Loucy (cell line): ENCODE data around the gene TMEM87B.

Experiments
- H2AFZ ChIP-seq: fragments of 200-600 bp; sonication (generic); 2 replicates; pipeline ENCODE4 v1.6.0; 2016; ENCODE audit warnings: antibody characterized with exemption, mild to moderate bottlenecking, low read length, moderate library complexity
- H3F3A ChIP-seq: fragments of 200-600 bp; 2 replicates; pipeline ENCODE4 v1.6.0; 2016; ENCODE audit warnings: antibody characterized with exemption, low read depth, mild to moderate bottlenecking
- H3K27me3 ChIP-seq: fragments of 200-600 bp; sonication (generic); 2 replicates; pipeline ENCODE4 v1.6.1; 2014; ENCODE audit warnings: low read length, mild to moderate bottlenecking; ENCODE audit not compliant: insufficient read depth, poor library complexity, severe bottlenecking
- H3K36me3 ChIP-seq: fragments of 200-600 bp; sonication (generic); 2 replicates; pipeline ENCODE4 v1.6.1; 2016; ENCODE audit warnings: low read length; ENCODE audit not compliant: insufficient read depth
- H3K4me1 ChIP-seq: fragments of 200-600 bp; sonication (generic); 2 replicates; pipeline ENCODE4 v1.5.1; 2014; ENCODE audit warnings: low read length, mild to moderate bottlenecking; ENCODE audit not compliant: insufficient read depth, poor library complexity, severe bottlenecking
- H3K4me2 ChIP-seq: fragments of 200-600 bp; sonication (generic); 2 replicates; pipeline ENCODE4 v1.6.0; 2014; ENCODE audit warnings: antibody characterized with exemption, low read length, low read depth, mild to moderate bottlenecking; ENCODE audit not compliant: poor library complexity, severe bottlenecking
- H3K4me3 ChIP-seq: fragments of 200-600 bp; sonication (generic); 2 replicates; pipeline ENCODE4 v1.5.1; 2014; ENCODE audit warnings: low read length, mild to moderate bottlenecking, mixed read lengths; ENCODE audit not compliant: poor library complexity, severe bottlenecking
- H3K79me2 ChIP-seq: fragments of 200-600 bp; sonication (generic); 2 replicates; pipeline ENCODE4 v1.6.1; 2014; ENCODE audit warnings: low read length; ENCODE audit not compliant: insufficient read depth
- H3K9ac ChIP-seq: fragments of 200-600 bp; sonication (generic); 2 replicates; pipeline ENCODE4 v1.6.0; 2014; ENCODE audit warnings: mild to moderate bottlenecking, low read depth, low read length, moderate library complexity; ENCODE audit not compliant: poor library complexity, severe bottlenecking
- H3K9me2 ChIP-seq: fragments of 200-600 bp; sonication (generic); replicated peaks from 2 replicates; pipeline ENCODE4 v1.6.1; 2016; ENCODE audit warnings: low read depth, low read length, mixed read lengths
- H3K9me3 ChIP-seq: fragments of 200-600 bp; sonication (generic); 2 replicates; pipeline ENCODE4 v1.6.1; 2014; ENCODE audit warnings: mild to moderate bottlenecking, antibody characterized with exemption, low read length, low read depth; ENCODE audit not compliant: insufficient read depth
- H4K20me1 ChIP-seq: fragments of 200-600 bp; sonication (generic); 2 replicates; pipeline ENCODE4 v1.6.0; 2014; ENCODE audit warnings: antibody characterized with exemption, low read length, mild to moderate bottlenecking; ENCODE audit not compliant: insufficient read depth, poor library complexity, severe bottlenecking
- EZH2phosphoT487 ChIP-seq: fragments of 200-600 bp; IDR thresholded peaks from 2 replicates; pipeline ENCODE4 v1.6.1; 2018; ENCODE audit warnings: antibody characterized with exemption, mild to moderate bottlenecking, moderate library complexity, borderline replicate concordance
- TF ChIP-seq, protein P1 (sequence below): fragments of 200-600 bp; sonication (generic); conservative IDR thresholded peaks from 2 replicates; pipeline ENCODE4 v1.5.1; 2014; ENCODE audit warnings: mild to moderate bottlenecking, antibody characterized with exemption, low read length

Gene TMEM87B

DNA sequence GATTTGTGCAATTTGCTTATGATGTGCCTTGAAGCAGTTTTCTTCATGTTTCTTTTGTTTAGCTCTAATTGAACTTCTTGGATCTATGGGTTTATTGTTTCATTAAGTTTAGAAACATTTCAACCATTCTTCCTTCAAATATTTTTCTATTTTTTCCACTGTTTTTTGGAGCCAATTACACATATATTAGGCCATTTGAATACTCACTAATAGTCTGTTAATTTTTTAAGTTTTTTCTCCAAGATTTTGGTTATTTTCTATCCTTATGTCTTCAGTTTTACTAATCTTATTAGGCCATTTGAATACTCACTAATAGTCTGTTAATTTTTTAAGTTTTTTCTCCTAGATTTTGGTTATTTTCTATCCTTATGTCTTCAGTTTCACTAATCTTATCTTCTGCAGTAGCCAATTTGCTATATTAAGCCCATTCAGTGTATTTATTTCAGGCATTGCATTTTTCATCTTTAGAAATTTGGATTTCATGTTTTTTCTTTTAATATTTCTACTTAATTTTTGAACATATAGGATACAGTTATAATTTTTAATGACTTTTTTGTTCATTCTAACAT, 9.5 kb upstream of the TMEM87B start:
- no peaks in the 10 kb centered on the region for H3K79me2 ChIP-seq
- H3K4me1 ChIP-seq: no peaks in the 10 kb centered on the region
- no peaks in the 10 kb centered on the region for H3K9me2 ChIP-seq
- no peak overlapping the region for H3K4me3 ChIP-seq
- H3K9me3 ChIP-seq: no peaks in the 10 kb centered on the region
- H2AFZ ChIP-seq: no peak overlapping the region
- no peak overlapping the region for H3K4me2 ChIP-seq
- H4K20me1 ChIP-seq: no peaks in the 10 kb centered on the region
- no peaks in the 10 kb centered on the region for H3F3A ChIP-seq
- H3K36me3 ChIP-seq: no peaks in the 10 kb centered on the region
- H3K27me3 ChIP-seq: no peaks in the 10 kb centered on the region
- TF ChIP-seq EZH2phosphoT487: no peak
- TF ChIP-seq, protein P1, sequence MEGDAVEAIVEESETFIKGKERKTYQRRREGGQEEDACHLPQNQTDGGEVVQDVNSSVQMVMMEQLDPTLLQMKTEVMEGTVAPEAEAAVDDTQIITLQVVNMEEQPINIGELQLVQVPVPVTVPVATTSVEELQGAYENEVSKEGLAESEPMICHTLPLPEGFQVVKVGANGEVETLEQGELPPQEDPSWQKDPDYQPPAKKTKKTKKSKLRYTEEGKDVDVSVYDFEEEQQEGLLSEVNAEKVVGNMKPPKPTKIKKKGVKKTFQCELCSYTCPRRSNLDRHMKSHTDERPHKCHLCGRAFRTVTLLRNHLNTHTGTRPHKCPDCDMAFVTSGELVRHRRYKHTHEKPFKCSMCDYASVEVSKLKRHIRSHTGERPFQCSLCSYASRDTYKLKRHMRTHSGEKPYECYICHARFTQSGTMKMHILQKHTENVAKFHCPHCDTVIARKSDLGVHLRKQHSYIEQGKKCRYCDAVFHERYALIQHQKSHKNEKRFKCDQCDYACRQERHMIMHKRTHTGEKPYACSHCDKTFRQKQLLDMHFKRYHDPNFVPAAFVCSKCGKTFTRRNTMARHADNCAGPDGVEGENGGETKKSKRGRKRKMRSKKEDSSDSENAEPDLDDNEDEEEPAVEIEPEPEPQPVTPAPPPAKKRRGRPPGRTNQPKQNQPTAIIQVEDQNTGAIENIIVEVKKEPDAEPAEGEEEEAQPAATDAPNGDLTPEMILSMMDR: no peak
- no peak overlapping the region for H3K9ac ChIP-seq

DNA sequence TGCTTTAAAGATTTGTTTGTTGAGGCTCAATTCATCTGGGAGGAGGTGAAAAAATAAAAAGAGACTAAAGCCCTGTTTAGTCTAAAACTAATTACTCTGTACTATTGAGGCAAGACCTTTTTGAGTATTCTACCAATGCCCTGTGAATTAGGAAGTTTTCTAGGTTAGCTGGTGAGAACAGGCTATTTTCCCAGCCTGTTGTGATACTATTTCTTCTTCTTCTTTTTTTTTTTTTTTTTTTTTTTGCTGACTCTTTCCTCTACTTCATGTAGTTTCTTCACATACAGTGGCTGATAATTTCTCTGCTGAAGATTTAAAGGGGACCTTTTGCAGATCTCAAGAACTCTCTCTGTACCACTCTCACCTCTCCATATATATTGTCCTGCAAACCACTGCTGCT, 8.8 kb upstream of the TMEM87B start:
- no peaks in the 10 kb centered on the region for H4K20me1 ChIP-seq
- H3K36me3 ChIP-seq: no peaks in the 10 kb centered on the region
- H3K4me3 ChIP-seq: no peak overlapping the region
- H3K9me2 ChIP-seq: no peaks in the 10 kb centered on the region
- no peaks in the 10 kb centered on the region for H3K9me3 ChIP-seq
- no peaks in the 10 kb centered on the region for H3F3A ChIP-seq
- no peaks in the 10 kb centered on the region for H3K4me1 ChIP-seq
- H3K9ac ChIP-seq: no peak overlapping the region
- H3K27me3 ChIP-seq: no peaks in the 10 kb centered on the region
- no peaks in the 10 kb centered on the region for H3K79me2 ChIP-seq
- TF ChIP-seq, protein P1: no peak
- TF ChIP-seq EZH2phosphoT487: no peak
- H2AFZ ChIP-seq: no peak overlapping the region
- no peak overlapping the region for H3K4me2 ChIP-seq

DNA sequence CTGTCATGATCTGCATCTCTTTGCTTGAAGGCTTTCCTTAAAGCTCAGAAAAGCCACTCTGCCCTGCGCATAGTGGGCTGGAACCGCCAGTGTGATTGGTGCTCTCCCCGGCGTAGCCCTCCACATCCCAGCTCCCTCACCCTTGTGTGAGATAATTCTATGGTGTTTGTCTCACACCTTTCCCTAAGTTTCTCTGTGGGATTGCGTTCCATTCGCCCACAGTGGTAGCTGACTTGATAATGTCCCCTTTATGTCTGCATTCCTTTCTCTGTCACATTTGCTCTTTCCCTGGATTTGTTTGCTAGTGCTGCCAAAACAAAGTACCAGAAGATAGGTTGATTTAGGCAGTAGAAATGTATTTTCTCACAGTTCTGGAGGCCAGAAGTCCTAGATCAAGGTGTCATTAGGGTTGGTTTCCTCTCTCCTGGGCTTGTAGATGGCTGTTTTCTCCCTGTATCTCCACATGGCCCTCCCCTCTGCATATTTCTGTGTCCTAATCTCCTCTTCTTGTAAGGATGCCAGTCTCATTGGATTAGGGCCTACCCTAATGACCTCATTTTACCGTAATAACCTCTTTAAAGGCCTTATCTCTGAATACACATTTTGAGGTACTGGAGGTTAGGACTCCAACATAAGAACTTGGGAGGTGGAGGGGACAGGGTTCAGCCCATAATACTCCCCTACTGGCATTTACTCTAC, 7.4 kb upstream of the TMEM87B start:
- H3K4me1 ChIP-seq: no peaks in the 10 kb centered on the region
- no peaks in the 10 kb centered on the region for H3K79me2 ChIP-seq
- no peak overlapping the region for H3K4me3 ChIP-seq
- no peak overlapping the region for H3K9ac ChIP-seq
- H3F3A ChIP-seq: no peaks in the 10 kb centered on the region
- no peaks in the 10 kb centered on the region for H3K9me3 ChIP-seq
- no peak for TF ChIP-seq EZH2phosphoT487
- TF ChIP-seq, protein P1: no peak
- H3K36me3 ChIP-seq: no peaks in the 10 kb centered on the region
- no peaks in the 10 kb centered on the region for H3K9me2 ChIP-seq
- no peaks in the 10 kb centered on the region for H4K20me1 ChIP-seq
- H3K4me2 ChIP-seq: no peak overlapping the region
- H3K27me3 ChIP-seq: no peaks in the 10 kb centered on the region
- no peak overlapping the region for H2AFZ ChIP-seq
